HCT116 (cell line): ENCODE data around the gene KLHL20. TPM values are rescaled to one million over a fixed set of nuclear protein-coding genes. Genes with fewer than 3 reads are reported as not detected.

Experiments
- ATAC-seq: fragments of 200-7000 bp; cut with Tn5 transposase; 2 replicates; pipeline ENCODE4 v1.9.1; 2020; ENCODE audit warnings: mild to moderate bottlenecking, moderate library complexity
- BruUV-seq: library from RNA; stranded (reverse); fragments of 400-500 nt; replicated peaks from 2 replicates; lab custom pipeline; 2021; lab: Mats Ljungman, UMichigan
- CTCF ChIA-PET: fragments of 300-600 bp; sonication (Branson Sonifier 250); formaldehyde crosslinking; loops from one replicate; lab custom pipeline; 2021; ENCODE audit warnings: antibody characterized with exemption; lab: Charles Lee
- POLR2A ChIA-PET: fragments of 300-600, 350-600 bp; sonication (Branson Sonifier 250); formaldehyde crosslinking; loops from one replicate; lab custom pipeline; 2021; ENCODE audit warnings: antibody characterized with exemption; lab: Charles Lee
- RAD21 ChIA-PET, 2 experiments: fragments of 300-600 bp; sonication (Branson Sonifier 250); formaldehyde crosslinking; loops; one replicate each; lab custom pipeline; 2023; ENCODE audit warnings: low total read pairs in 2 of 2; ENCODE audit not compliant: uncharacterized antibody in 2 of 2, unreplicated experiment in 2 of 2, low non-redundant PET in 1 of 2; lab: Charles Lee
- DNase-seq: peaks from one replicate; pipeline ENCODE4 v3.0.0-alpha.2; 2010; ENCODE audit warnings: low read depth, low spot score
- H2AFZ ChIP-seq: fragments of 200-600 bp; shearing (Covaris generic), sonication (generic); 2 replicates; pipeline ENCODE4 v1.6.1; 2017; ENCODE audit warnings: low read depth, mixed run types, mixed read lengths, antibody characterized with exemption, low read length; ENCODE audit not compliant: poor library complexity, severe bottlenecking
- H3K27ac ChIP-seq: 2 replicates; pipeline ENCODE4 v1.5.1; 2012; ENCODE audit warnings: low read depth, low read length
- H3K27me3 ChIP-seq: fragments of 200-600 bp; sonication (generic); 2 replicates; pipeline ENCODE4 v1.6.1; 2016; ENCODE audit warnings: mixed run types, low read length, mixed read lengths; ENCODE audit not compliant: insufficient read depth
- H3K36me3 ChIP-seq, 2 experiments: fragments of 200-500 bp in 1 of 2; fragments of 200-600 bp in 1 of 2; sonication (Bioruptor generic) in 1 of 2; sonication (generic) in 1 of 2; 2 replicates each; pipeline versions ENCODE4 v1.5.1 to v1.6.1; 2014 to 2016; ENCODE audit warnings: low read length in 2 of 2, inconsistent platforms in 1 of 2, mixed read lengths in 1 of 2, mixed run types in 1 of 2; ENCODE audit not compliant: insufficient read depth in 2 of 2, control insufficient read depth in 1 of 2
- H3K4me1 ChIP-seq, 2 experiments: fragments of 200-600 bp in 1 of 2; sonication (generic) in 1 of 2; 2 replicates each; pipeline versions ENCODE4 v1.5.1 to v1.6.1; 2012 to 2017; ENCODE audit warnings: low read length in 2 of 2, inconsistent platforms in 1 of 2, mild to moderate bottlenecking in 1 of 2, mixed read lengths in 1 of 2, mixed run types in 1 of 2, moderate library complexity in 1 of 2; ENCODE audit not compliant: insufficient read depth in 2 of 2, control insufficient read depth in 1 of 2
- H3K4me2 ChIP-seq: fragments of 200-600 bp; sonication (generic); 2 replicates; pipeline ENCODE4 v1.6.1; 2017; ENCODE audit warnings: mixed run types, low read length, mixed read lengths
- H3K4me3 ChIP-seq, 2 experiments: fragments of 200-600 bp in 1 of 2; sonication (generic) in 1 of 2; replicated peaks in 1 of 2; 2 replicates each; pipeline ENCODE4 v1.5.1; 2011 to 2016; ENCODE audit warnings: low read length in 2 of 2, control low read depth in 1 of 2, low read depth in 1 of 2, mild to moderate bottlenecking in 1 of 2, mixed read lengths in 1 of 2, mixed run types in 1 of 2
- H3K79me2 ChIP-seq: fragments of 200-600 bp; sonication (generic); 2 replicates; pipeline ENCODE4 v1.6.1; 2017; ENCODE audit warnings: mild to moderate bottlenecking, mixed run types, low read length, moderate library complexity, mixed read lengths; ENCODE audit not compliant: insufficient read depth
- H3K9ac ChIP-seq: fragments of 200-600 bp; sonication (generic); 2 replicates; pipeline ENCODE4 v1.6.1; 2016; ENCODE audit warnings: low read length, mixed read lengths
- H3K9me2 ChIP-seq: fragments of 200-600 bp; sonication (generic), shearing (Covaris generic); 2 replicates; pipeline ENCODE4 v1.6.1; 2017; ENCODE audit warnings: mixed run types, mild to moderate bottlenecking, moderate library complexity; ENCODE audit not compliant: insufficient read depth
- H3K9me3 ChIP-seq, 2 experiments: fragments of 200-500 bp in 1 of 2; fragments of 200-600 bp in 1 of 2; sonication (Bioruptor generic) in 1 of 2; sonication (generic) in 1 of 2; 2 replicates each; pipeline ENCODE4 v1.6.1; 2014 to 2017; ENCODE audit warnings: low read length in 2 of 2, mixed read lengths in 2 of 2, inconsistent platforms in 1 of 2, low read depth in 1 of 2, mild to moderate bottlenecking in 1 of 2, mixed run types in 1 of 2, moderate library complexity in 1 of 2; ENCODE audit not compliant: control insufficient read depth in 1 of 2, insufficient read depth in 1 of 2
- H4K20me1 ChIP-seq: fragments of 200-600 bp; sonication (generic), shearing (Covaris generic); 2 replicates; pipeline ENCODE4 v1.6.1; 2017; ENCODE audit warnings: mixed run types, mild to moderate bottlenecking, moderate library complexity; ENCODE audit not compliant: insufficient read depth
- EGR1 ChIP-seq: IDR thresholded peaks from 2 replicates; pipeline ENCODE4 v1.6.1; 2012; ENCODE audit warnings: low read depth
- ELF1 ChIP-seq: IDR thresholded peaks from 2 replicates; pipeline ENCODE4 v1.6.1; 2012; ENCODE audit warnings: low read depth, borderline replicate concordance
- EZH2 ChIP-seq: fragments of 200-600 bp; sonication (generic); IDR thresholded peaks from 2 replicates; pipeline ENCODE4 v1.6.1; 2017; ENCODE audit warnings: antibody characterized with exemption, mixed run types
- EZH2phosphoT487 ChIP-seq: fragments of 200-600 bp; IDR thresholded peaks from 2 replicates; pipeline ENCODE4 v1.6.1; 2018; ENCODE audit warnings: antibody characterized with exemption, borderline replicate concordance
- FOSL1 ChIP-seq: IDR thresholded peaks from 2 replicates; pipeline ENCODE4 v1.6.1; 2012; ENCODE audit warnings: low read depth
- JUND ChIP-seq: IDR thresholded peaks from 2 replicates; pipeline ENCODE4 v1.6.1; 2012
- POLR2A ChIP-seq: IDR thresholded peaks from 2 replicates; pipeline ENCODE4 v1.7.0; 2011; ENCODE audit warnings: borderline replicate concordance; ENCODE audit not compliant: insufficient read depth, insufficient read length; ENCODE audit errors: extremely low read depth
- POLR2AphosphoS5 ChIP-seq: IDR thresholded peaks from 2 replicates; pipeline ENCODE4 v1.6.1; 2011; ENCODE audit warnings: mild to moderate bottlenecking, low read depth, low read length, moderate library complexity
- RAD21 ChIP-seq: IDR thresholded peaks from 2 replicates; pipeline ENCODE4 v1.6.1; 2012; ENCODE audit warnings: low read depth, mild to moderate bottlenecking
- SP1 ChIP-seq: IDR thresholded peaks from 2 replicates; pipeline ENCODE4 v1.6.1; 2012; ENCODE audit warnings: low read depth
- SRF ChIP-seq: IDR thresholded peaks from 2 replicates; pipeline ENCODE4 v1.6.1; 2012; ENCODE audit warnings: low read depth
- TCF7L2 ChIP-seq: IDR thresholded peaks from 2 replicates; pipeline ENCODE4 v1.7.0; 2011; ENCODE audit warnings: borderline replicate concordance, inconsistent platforms; ENCODE audit not compliant: insufficient read depth, insufficient read length; ENCODE audit errors: extremely low read depth
- YY1 ChIP-seq: IDR thresholded peaks from 2 replicates; pipeline ENCODE4 v1.6.1; 2011; ENCODE audit warnings: low read length, low read depth, moderate library complexity, mild to moderate bottlenecking; ENCODE audit not compliant: insufficient replicate concordance; ENCODE audit errors: extremely low read depth
- ZNF274 ChIP-seq: fragments of 200-500 bp; sonication (Bioruptor generic); IDR thresholded peaks from 2 replicates; pipeline ENCODE4 v1.6.1; 2014; ENCODE audit warnings: mild to moderate bottlenecking, low read depth, low read length, inconsistent platforms
- intact Hi-C: fragments of 100-400 bp; cut with micrococcal nuclease; formaldehyde crosslinking; loops from 2 replicates; pipeline ENCODE4 v1.10.0; 2022
- total RNA-seq: library from RNA; stranded (reverse); gene quantifications from one replicate; pipeline ENCODE4 v1.2.1, GENCODE V29; 2021; ENCODE audit not compliant: unreplicated experiment
- TF ChIP-seq, protein P1 (sequence below): IDR thresholded peaks from 2 replicates; pipeline ENCODE4 v1.6.1; 2012
- TF ChIP-seq, protein P2 (sequence below): IDR thresholded peaks from 2 replicates; pipeline ENCODE4 v1.6.1; 2012
- TF ChIP-seq, protein P3 (sequence below): IDR thresholded peaks from 2 replicates; pipeline ENCODE4 v1.6.1; 2012; ENCODE audit warnings: low read depth
- TF ChIP-seq, protein P4 (sequence below): IDR thresholded peaks from 2 replicates; pipeline ENCODE4 v1.6.1; 2011; ENCODE audit warnings: mild to moderate bottlenecking, low read length, moderate library complexity; ENCODE audit not compliant: insufficient replicate concordance; ENCODE audit errors: extremely low read depth

The KLHL20 gene
- total RNA-seq, 1 experiment from 2014 or later = 16.2 TPM

DNA sequence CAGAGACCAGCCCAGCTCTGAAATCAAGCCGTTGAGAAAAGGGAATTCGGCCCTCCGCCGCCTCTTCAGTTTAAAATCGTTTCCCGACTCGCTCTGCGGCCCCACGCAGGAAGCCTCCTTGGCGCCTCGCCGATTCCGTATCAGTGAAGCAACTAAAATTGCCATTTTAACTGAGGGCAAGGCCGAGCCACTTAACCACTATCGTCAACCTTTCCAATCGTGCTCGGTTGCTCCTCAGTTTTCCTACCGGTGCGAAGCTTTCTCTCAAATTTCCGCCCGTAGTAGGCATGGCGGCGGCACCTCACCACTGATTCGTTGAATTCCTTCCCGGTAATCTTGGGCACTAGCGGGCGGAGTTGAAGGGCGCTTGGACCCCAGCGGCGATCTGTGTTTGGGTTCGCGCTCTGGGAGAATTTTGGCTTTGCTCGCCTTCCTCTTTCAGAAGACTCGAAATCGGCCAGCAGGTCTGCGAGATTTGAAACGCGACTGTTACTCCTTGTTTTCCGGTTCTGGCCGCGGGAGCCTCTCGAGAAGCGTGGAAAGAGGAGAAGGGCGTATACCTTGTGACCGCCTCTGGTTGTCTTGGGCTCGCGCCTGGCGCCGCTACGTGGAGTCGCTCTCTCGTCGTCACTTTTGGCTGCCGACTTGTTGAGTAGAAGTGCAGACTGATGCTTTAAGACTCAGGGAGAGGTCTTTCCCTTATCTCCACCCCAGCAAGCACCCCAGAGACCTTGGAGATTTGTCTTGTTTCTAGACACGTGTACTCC, 109.7 kb downstream of the KLHL20 start, which contains the start of the genes CENPL and DARS2:
Gene CENPL (minus strand): TSS at position 569 of the 767 bp plus-strand sequence. CDS start 13,584 bp downstream, outside the sequence.
Gene DARS2 (plus strand): TSS at position 359 of the 767 bp plus-strand sequence. CDS start 557 bp downstream, outside the sequence.
- no peaks in the 10 kb centered on the region for H3K9me2 ChIP-seq
- H3K4me2 ChIP-seq = peak within 1 kb of the TSS; percentile 94
- no peaks in the 10 kb centered on the region for H4K20me1 ChIP-seq
- H3K27me3 ChIP-seq = no peaks in the 10 kb centered on the region
- TSS peak; percentile 92 for BruUV-seq
- H3K79me2 ChIP-seq = peaks cover 46% of the 10 kb centered on the region
- ChIA-PET RAD21 (interaction anchor here in 1 of 2 experiments (1.2 kb wide), 1 partner anchor 395 kb away, joined by 4 read pairs; no protein-coding TSS in a partner anchor), CTCF (interaction anchor here (0.7 to 1.9 kb wide), 6 partner anchors 18 to 405 kb away, joined by 3 to 9 read pairs (median 3); no protein-coding TSS in a partner anchor), POLR2A (interaction anchor here (0.8 to 1.5 kb wide), 5 partner anchors 9 to 395 kb away, joined by 3 to 4 read pairs (median 4); partner anchors contain the start of gene KLHL20)
- DNase-seq (peak; percentile 96), ATAC-seq (peak; percentile 89)
- peak within 1 kb of the TSS; percentile 82 for H3K27ac ChIP-seq
- H3K9me3 ChIP-seq = no peaks in the 10 kb centered on the region
- intact Hi-C loops = loop anchor here (1.0 to 10.0 kb wide), 5 partner anchors 52 to 1080 kb away; partner anchors contain the start of genes KLHL20 and PRDX6
- peak within 1 kb of the TSS; percentile 33 for H2AFZ ChIP-seq
- peaks cover 0 to 3% of the 10 kb centered on the region in 2 experiments; a peak in 2 of 4 replicates for H3K36me3 ChIP-seq
- H3K9ac ChIP-seq = peak within 1 kb of the TSS; percentile 93
- H3K4me1 ChIP-seq = peaks cover 2 to 7% of the 10 kb centered on the region in 2 experiments; a peak in 2 of 4 replicates
- H3K4me3 ChIP-seq = peak within 1 kb of the TSS; percentile 96 to 97
- TF ChIP-seq, protein P1, sequence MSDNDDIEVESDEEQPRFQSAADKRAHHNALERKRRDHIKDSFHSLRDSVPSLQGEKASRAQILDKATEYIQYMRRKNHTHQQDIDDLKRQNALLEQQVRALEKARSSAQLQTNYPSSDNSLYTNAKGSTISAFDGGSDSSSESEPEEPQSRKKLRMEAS = peak; percentile 92
- peak; percentile 15 for TF ChIP-seq TCF7L2
- TF ChIP-seq, protein P2, sequence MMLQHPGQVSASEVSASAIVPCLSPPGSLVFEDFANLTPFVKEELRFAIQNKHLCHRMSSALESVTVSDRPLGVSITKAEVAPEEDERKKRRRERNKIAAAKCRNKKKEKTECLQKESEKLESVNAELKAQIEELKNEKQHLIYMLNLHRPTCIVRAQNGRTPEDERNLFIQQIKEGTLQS = no peak
- peak; percentile 79 for TF ChIP-seq SRF
- TF ChIP-seq FOSL1 = no peak
- TF ChIP-seq, protein P3, sequence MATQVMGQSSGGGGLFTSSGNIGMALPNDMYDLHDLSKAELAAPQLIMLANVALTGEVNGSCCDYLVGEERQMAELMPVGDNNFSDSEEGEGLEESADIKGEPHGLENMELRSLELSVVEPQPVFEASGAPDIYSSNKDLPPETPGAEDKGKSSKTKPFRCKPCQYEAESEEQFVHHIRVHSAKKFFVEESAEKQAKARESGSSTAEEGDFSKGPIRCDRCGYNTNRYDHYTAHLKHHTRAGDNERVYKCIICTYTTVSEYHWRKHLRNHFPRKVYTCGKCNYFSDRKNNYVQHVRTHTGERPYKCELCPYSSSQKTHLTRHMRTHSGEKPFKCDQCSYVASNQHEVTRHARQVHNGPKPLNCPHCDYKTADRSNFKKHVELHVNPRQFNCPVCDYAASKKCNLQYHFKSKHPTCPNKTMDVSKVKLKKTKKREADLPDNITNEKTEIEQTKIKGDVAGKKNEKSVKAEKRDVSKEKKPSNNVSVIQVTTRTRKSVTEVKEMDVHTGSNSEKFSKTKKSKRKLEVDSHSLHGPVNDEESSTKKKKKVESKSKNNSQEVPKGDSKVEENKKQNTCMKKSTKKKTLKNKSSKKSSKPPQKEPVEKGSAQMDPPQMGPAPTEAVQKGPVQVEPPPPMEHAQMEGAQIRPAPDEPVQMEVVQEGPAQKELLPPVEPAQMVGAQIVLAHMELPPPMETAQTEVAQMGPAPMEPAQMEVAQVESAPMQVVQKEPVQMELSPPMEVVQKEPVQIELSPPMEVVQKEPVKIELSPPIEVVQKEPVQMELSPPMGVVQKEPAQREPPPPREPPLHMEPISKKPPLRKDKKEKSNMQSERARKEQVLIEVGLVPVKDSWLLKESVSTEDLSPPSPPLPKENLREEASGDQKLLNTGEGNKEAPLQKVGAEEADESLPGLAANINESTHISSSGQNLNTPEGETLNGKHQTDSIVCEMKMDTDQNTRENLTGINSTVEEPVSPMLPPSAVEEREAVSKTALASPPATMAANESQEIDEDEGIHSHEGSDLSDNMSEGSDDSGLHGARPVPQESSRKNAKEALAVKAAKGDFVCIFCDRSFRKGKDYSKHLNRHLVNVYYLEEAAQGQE = no peak
- TF ChIP-seq SP1 = peak; percentile 63
- TF ChIP-seq EGR1 = peak; percentile 89
- TF ChIP-seq POLR2A = peak; percentile 26
- no peak for TF ChIP-seq EZH2
- TF ChIP-seq, protein P4, sequence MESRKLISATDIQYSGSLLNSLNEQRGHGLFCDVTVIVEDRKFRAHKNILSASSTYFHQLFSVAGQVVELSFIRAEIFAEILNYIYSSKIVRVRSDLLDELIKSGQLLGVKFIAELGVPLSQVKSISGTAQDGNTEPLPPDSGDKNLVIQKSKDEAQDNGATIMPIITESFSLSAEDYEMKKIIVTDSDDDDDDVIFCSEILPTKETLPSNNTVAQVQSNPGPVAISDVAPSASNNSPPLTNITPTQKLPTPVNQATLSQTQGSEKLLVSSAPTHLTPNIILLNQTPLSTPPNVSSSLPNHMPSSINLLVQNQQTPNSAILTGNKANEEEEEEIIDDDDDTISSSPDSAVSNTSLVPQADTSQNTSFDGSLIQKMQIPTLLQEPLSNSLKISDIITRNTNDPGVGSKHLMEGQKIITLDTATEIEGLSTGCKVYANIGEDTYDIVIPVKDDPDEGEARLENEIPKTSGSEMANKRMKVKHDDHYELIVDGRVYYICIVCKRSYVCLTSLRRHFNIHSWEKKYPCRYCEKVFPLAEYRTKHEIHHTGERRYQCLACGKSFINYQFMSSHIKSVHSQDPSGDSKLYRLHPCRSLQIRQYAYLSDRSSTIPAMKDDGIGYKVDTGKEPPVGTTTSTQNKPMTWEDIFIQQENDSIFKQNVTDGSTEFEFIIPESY = no peak
- no peak for TF ChIP-seq EZH2phosphoT487
- TF ChIP-seq RAD21 = no peak
- no peak for TF ChIP-seq ZNF274
- no peak for TF ChIP-seq JUND
- peak; percentile 99 for TF ChIP-seq YY1
- TF ChIP-seq POLR2AphosphoS5 = peak; percentile 70
- TF ChIP-seq ELF1 = peak; percentile 95
